ENCODE measurements around the gene TNFRSF6B. TPM values are rescaled to one million over a fixed set of nuclear protein-coding genes. Genes with fewer than 3 reads are reported as not detected.
"Not testable (repeated sequence)": the region's sequence is repeated elsewhere in the genome, so short reads cannot be mapped to it uniquely, and the experiment has no call there.

TNFRSF6B gene
- total RNA-seq, 1 donor from 2014 or later = 119 TPM

- H3K4me3 ChIP-seq = no peak overlapping the region
- no peak for DNase-seq (ENCODE audit: low spot score in 2 of 2)
- no peak for TF ChIP-seq CTCF (IDR thresholded peaks at IDR 0.05)
- H3K27me3 ChIP-seq = no peaks in the 10 kb centered on the region
- H3K27ac ChIP-seq = no peak overlapping the region
- no peaks in the 10 kb centered on the region for H3K9me3 ChIP-seq
- H3K4me1 ChIP-seq = no peaks in the 10 kb centered on the region
- H3K36me3 ChIP-seq = peaks cover 47 to 65% of the 10 kb centered on the region in 2 donors
- intact Hi-C loops (cut with DNase I) = no loop called here
Measured at GRCh38 chr20:63665708-63666107, 30.7 kb upstream of the TNFRSF6B start.

- TF ChIP-seq CTCF (IDR thresholded peaks at IDR 0.05) = no peak
- intact Hi-C loops (cut with DNase I) = no loop called here
- no peaks in the 10 kb centered on the region for H3K4me1 ChIP-seq
- DNase-seq (ENCODE audit: low spot score in 2 of 2) = no peak
- H3K27me3 ChIP-seq = no peaks in the 10 kb centered on the region
- peaks cover 52 to 53% of the 10 kb centered on the region in 2 donors for H3K36me3 ChIP-seq
- H3K9me3 ChIP-seq = no peaks in the 10 kb centered on the region
- no peak overlapping the region for H3K4me3 ChIP-seq
- no peak overlapping the region for H3K27ac ChIP-seq
Measured at GRCh38 chr20:63667858-63668257, 28.6 kb upstream of the TNFRSF6B start.

- intact Hi-C loops (cut with DNase I) = no loop called here
- Histone ChIP-seq H3K27ac (no peak overlapping the region), H3K4me3 (no peak overlapping the region), H3K27me3 (no peaks in the 10 kb centered on the region), H3K9me3 (no peaks in the 10 kb centered on the region), H3K4me1 (no peaks in the 10 kb centered on the region), H3K36me3 (peaks cover 51 to 53% of the 10 kb centered on the region in 2 donors)
- no peak for DNase-seq (ENCODE audit: low spot score in 2 of 2)
- TF ChIP-seq CTCF (IDR thresholded peaks at IDR 0.05) = no peak
Measured at GRCh38 chr20:63668351-63668750, 28.1 kb upstream of the TNFRSF6B start.

GRCh38 chr20:63671695-63672094, 24.8 kb upstream of the TNFRSF6B start:
- peaks cover 59 to 71% of the 10 kb centered on the region in 2 donors for H3K36me3 ChIP-seq
- H3K4me3 ChIP-seq; H3K4me1 ChIP-seq; DNase-seq (ENCODE audit: low spot score in 2 of 2); H3K27me3 ChIP-seq; H3K9me3 ChIP-seq; intact Hi-C loops (cut with DNase I); H3K27ac ChIP-seq: not testable (repeated sequence)

- Histone ChIP-seq H3K27ac (no peak overlapping the region), H3K27me3 (no peaks in the 10 kb centered on the region), H3K9me3 (no peaks in the 10 kb centered on the region), H3K4me1 (no peaks in the 10 kb centered on the region), H3K36me3 (peaks cover 56 to 66% of the 10 kb centered on the region in 2 donors), H3K4me3 (no peak overlapping the region)
- no peak for TF ChIP-seq CTCF (IDR thresholded peaks at IDR 0.05)
- no peak for DNase-seq (ENCODE audit: low spot score in 2 of 2)
- intact Hi-C loops (cut with DNase I) = no loop called here
Measured at GRCh38 chr20:63672666-63673065, 23.8 kb upstream of the TNFRSF6B start.

GRCh38 chr20:63673951-63674350, 22.5 kb upstream of the TNFRSF6B start:
- intact Hi-C loops (cut with DNase I) = no loop called here
- Histone ChIP-seq H3K4me3 (no peak overlapping the region), H3K27me3 (no peaks in the 10 kb centered on the region), H3K4me1 (no peaks in the 10 kb centered on the region), H3K27ac (no peak overlapping the region), H3K9me3 (no peaks in the 10 kb centered on the region), H3K36me3 (peaks cover 55 to 56% of the 10 kb centered on the region in 2 donors)
- no peak for TF ChIP-seq CTCF (IDR thresholded peaks at IDR 0.05)
- DNase-seq (ENCODE audit: low spot score in 2 of 2) = no peak
